ENCODE measurements around the gene UGT1A7.

The UGT1A7 gene

GRCh38 chr2:233764761-233765160, 83.1 kb downstream of the UGT1A7 start:
- no peak for TF ChIP-seq CTCF (conservative IDR thresholded peaks at IDR 0.05; ENCODE audit: low read depth)
- no peak for DNase-seq (ENCODE audit: low spot score)
- POLR2A ChIA-PET (ENCODE audit: low non-redundant PET), result no interaction called here
- CTCF ChIA-PET, result no interaction called here
- no peak overlapping the region for H3K27ac ChIP-seq

GRCh38 chr2:233766416-233766815, 84.7 kb downstream of the UGT1A7 start:
- ChIA-PET CTCF (no interaction called here), POLR2A (ENCODE audit: low non-redundant PET) (no interaction called here)
- no peak for DNase-seq (ENCODE audit: low spot score)
- no peak for TF ChIP-seq CTCF (conservative IDR thresholded peaks at IDR 0.05; ENCODE audit: low read depth)
- H3K27ac ChIP-seq, result no peak overlapping the region

GRCh38 chr2:233768076-233768475, 86.4 kb downstream of the UGT1A7 start:
- TF ChIP-seq CTCF (conservative IDR thresholded peaks at IDR 0.05; ENCODE audit: low read depth), result no peak
- CTCF ChIA-PET, result interaction anchor here (0.6 kb wide), 1 partner anchor 64 kb away, joined by 3 read pairs; no protein-coding TSS in a partner anchor
- POLR2A ChIA-PET (ENCODE audit: low non-redundant PET), result interaction anchor here (0.8 kb wide), 1 partner anchor 600 kb away, joined by 6 read pairs; no protein-coding TSS in a partner anchor
- no peak for DNase-seq (ENCODE audit: low spot score)
- no peak overlapping the region for H3K27ac ChIP-seq

- no peak for DNase-seq (ENCODE audit: low spot score)
- TF ChIP-seq CTCF (conservative IDR thresholded peaks at IDR 0.05; ENCODE audit: low read depth), result no peak
- ChIA-PET POLR2A (ENCODE audit: low non-redundant PET) (no interaction called here), CTCF (no interaction called here)
- H3K27ac ChIP-seq, result no peak overlapping the region
These were observed 87.6 kb downstream of the UGT1A7 start for GRCh38 chr2:233769260-233769659.

DNA sequence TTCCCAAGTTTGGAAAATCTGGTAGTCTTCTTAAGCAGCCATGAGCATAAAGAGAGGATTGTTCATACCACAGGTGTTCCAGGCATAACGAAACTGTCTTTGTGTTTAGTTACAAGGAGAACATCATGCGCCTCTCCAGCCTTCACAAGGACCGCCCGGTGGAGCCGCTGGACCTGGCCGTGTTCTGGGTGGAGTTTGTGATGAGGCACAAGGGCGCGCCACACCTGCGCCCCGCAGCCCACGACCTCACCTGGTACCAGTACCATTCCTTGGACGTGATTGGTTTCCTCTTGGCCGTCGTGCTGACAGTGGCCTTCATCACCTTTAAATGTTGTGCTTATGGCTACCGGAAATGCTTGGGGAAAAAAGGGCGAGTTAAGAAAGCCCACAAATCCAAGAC, 90.5 kb downstream of the UGT1A7 start:
- DNase-seq (ENCODE audit: low spot score), result no peak
- no peak overlapping the region for H3K27ac ChIP-seq
- CTCF ChIA-PET, result no interaction called here
- no peak for TF ChIP-seq CTCF (conservative IDR thresholded peaks at IDR 0.05; ENCODE audit: low read depth)
- POLR2A ChIA-PET (ENCODE audit: low non-redundant PET), result no interaction called here

GRCh38 chr2:233772583-233772982, 90.9 kb downstream of the UGT1A7 start:
- no peak overlapping the region for H3K27ac ChIP-seq
- TF ChIP-seq CTCF (conservative IDR thresholded peaks at IDR 0.05; ENCODE audit: low read depth), result no peak
- ChIA-PET POLR2A (ENCODE audit: low non-redundant PET) (no interaction called here), CTCF (no interaction called here)
- no peak for DNase-seq (ENCODE audit: low spot score)

DNA sequence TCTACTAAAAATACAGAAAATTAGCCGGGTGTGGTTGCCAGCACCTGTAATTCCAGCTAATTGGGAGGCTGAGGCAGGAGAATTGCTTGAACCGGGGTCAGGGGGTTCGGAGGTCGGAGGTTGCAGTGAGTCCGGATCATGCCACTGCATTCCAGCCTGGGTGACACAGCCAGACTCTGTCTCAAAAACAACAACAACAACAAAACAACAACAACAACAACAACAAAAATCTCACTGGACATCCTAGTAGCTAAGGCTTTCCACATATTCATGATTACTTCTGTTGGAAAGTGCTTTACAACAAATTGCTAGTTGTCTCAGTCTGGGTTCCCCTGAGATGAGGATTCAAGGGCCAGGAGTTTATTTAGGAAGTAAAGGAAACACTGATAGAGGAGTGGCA, 92.2 kb downstream of the UGT1A7 start:
- DNase-seq (ENCODE audit: low spot score), result no peak
- POLR2A ChIA-PET (ENCODE audit: low non-redundant PET), result no interaction called here
- no peak for TF ChIP-seq CTCF (conservative IDR thresholded peaks at IDR 0.05; ENCODE audit: low read depth)
- CTCF ChIA-PET, result interaction anchor here (1.4 kb wide), 1 partner anchor 325 kb away, joined by 4 read pairs; no protein-coding TSS in a partner anchor
- no peak overlapping the region for H3K27ac ChIP-seq
